ENCODE results near the gene FUBP3.
A peak's percentile ranks its signal among the peaks of the same experiment; 100 is the strongest.
"Not testable (repeated sequence)": the region's sequence is repeated elsewhere in the genome, so short reads cannot be mapped to it uniquely, and the experiment has no call there.

The FUBP3 gene

DNA sequence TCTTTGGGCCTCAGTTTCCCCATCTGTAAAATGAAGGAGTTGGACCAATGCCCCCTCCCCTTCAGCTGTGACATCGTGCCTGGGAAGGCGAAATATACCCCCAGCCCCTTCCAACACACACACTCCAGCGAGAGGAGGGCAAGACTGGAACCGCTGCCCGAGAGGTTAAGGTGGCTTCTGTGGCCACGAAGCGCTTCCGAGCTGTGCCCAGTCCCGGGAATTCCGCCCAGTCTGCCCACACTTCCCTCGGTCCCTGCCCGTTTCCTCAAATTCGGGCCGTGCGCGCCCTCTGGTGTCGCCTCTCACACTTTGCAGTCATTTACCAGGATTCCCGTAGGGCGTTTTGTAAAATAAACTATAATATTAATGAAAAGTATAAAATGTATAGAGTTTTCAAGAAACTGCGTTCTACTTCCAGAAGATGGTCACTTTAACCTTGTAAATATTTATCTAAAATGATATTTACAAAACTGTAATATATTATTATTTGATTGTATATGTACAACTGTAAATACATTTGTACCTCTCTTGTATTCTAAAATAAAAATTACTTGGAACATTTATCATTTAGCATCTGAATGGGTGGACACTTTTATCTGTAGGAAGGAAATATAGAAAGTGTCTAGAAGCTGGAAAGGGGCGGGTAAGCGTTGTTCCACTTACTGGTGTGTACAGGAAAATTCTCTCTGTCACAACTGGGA, 103.2 kb downstream of the FUBP3 start:
- peak overlapping the region; percentile 100 for H3K4me2 ChIP-seq (ENCODE audit: low read length)
- no peak for TF ChIP-seq EZH2phosphoT487 (IDR thresholded peaks at IDR 0.05; ENCODE audit: borderline replicate concordance, low read length)
- TF ChIP-seq, protein P1, sequence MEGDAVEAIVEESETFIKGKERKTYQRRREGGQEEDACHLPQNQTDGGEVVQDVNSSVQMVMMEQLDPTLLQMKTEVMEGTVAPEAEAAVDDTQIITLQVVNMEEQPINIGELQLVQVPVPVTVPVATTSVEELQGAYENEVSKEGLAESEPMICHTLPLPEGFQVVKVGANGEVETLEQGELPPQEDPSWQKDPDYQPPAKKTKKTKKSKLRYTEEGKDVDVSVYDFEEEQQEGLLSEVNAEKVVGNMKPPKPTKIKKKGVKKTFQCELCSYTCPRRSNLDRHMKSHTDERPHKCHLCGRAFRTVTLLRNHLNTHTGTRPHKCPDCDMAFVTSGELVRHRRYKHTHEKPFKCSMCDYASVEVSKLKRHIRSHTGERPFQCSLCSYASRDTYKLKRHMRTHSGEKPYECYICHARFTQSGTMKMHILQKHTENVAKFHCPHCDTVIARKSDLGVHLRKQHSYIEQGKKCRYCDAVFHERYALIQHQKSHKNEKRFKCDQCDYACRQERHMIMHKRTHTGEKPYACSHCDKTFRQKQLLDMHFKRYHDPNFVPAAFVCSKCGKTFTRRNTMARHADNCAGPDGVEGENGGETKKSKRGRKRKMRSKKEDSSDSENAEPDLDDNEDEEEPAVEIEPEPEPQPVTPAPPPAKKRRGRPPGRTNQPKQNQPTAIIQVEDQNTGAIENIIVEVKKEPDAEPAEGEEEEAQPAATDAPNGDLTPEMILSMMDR (IDR thresholded peaks at IDR 0.05; ENCODE audit: low read depth, low read length, poor library complexity, severe bottlenecking), result peak; percentile 72
- no peaks in the 10 kb centered on the region for H3K36me3 ChIP-seq (ENCODE audit: control insufficient read depth, low read length)
- peak overlapping the region; percentile 88 for H3K4me3 ChIP-seq (ENCODE audit: low read length)
- H3F3A ChIP-seq (ENCODE audit: control insufficient read depth, insufficient read depth), result peaks cover 4% of the 10 kb centered on the region; the same call in 1 of the 2 replicates
- peaks cover 13% of the 10 kb centered on the region for H3K4me1 ChIP-seq (ENCODE audit: control insufficient read depth, low read length)
- peaks cover 17% of the 10 kb centered on the region for H3K27me3 ChIP-seq (ENCODE audit: control insufficient read depth, low read length)
- no peaks in the 10 kb centered on the region for H3K9me2 ChIP-seq (replicated peaks; ENCODE audit: control insufficient read depth, low read length)
- no peaks in the 10 kb centered on the region for H4K20me1 ChIP-seq (ENCODE audit: control insufficient read depth, insufficient read depth, low read depth, low read length)
- H3K27ac ChIP-seq (ENCODE audit: low read depth, low read length), result no peak overlapping the region
- no peaks in the 10 kb centered on the region for H3K79me2 ChIP-seq (ENCODE audit: control insufficient read depth, low read length)
- H3K9me3 ChIP-seq (ENCODE audit: control insufficient read depth, insufficient read depth, low read length), result peaks cover 4% of the 10 kb centered on the region; the same call in 1 of the 2 replicates

DNA sequence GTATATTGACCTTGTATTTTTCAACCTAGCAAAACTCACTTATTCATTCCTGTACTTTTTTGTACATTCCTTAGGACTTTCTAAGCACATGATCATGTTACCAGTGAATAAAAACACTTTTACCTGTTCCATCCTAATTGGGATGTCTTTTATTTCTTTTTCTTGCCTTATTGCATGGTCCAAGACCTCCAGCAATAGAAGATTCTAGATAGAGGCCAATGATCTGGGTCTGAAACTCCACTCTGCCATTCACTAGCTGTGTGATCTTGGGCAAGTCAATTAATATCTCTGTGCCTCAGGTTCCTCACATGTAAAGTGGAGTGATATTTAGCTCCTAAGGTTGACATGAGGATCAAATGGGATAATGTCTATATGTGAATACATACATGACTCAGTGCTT, 105.7 kb downstream of the FUBP3 start:
- H3K27me3 ChIP-seq (ENCODE audit: control insufficient read depth, low read length), result peaks cover 18% of the 10 kb centered on the region
- no peaks in the 10 kb centered on the region for H3K9me2 ChIP-seq (replicated peaks; ENCODE audit: control insufficient read depth, low read length)
- no peak overlapping the region for H3K4me3 ChIP-seq (ENCODE audit: low read length)
- no peaks in the 10 kb centered on the region for H3K36me3 ChIP-seq (ENCODE audit: control insufficient read depth, low read length)
- H4K20me1 ChIP-seq (ENCODE audit: control insufficient read depth, insufficient read depth, low read depth, low read length), result no peaks in the 10 kb centered on the region
- no peak overlapping the region for H3K4me2 ChIP-seq (ENCODE audit: low read length)
- H3K4me1 ChIP-seq (ENCODE audit: control insufficient read depth, low read length), result peaks cover 20% of the 10 kb centered on the region
- no peaks in the 10 kb centered on the region for H3K79me2 ChIP-seq (ENCODE audit: control insufficient read depth, low read length)
- peaks cover 4% of the 10 kb centered on the region; the same call in 1 of the 2 replicates for H3K9me3 ChIP-seq (ENCODE audit: control insufficient read depth, insufficient read depth, low read length)
- no peak for TF ChIP-seq EZH2phosphoT487 (IDR thresholded peaks at IDR 0.05; ENCODE audit: borderline replicate concordance, low read length)
- TF ChIP-seq, protein P1 (IDR thresholded peaks at IDR 0.05; ENCODE audit: low read depth, low read length, poor library complexity, severe bottlenecking), result no peak
- H3F3A ChIP-seq (ENCODE audit: control insufficient read depth, insufficient read depth), result peaks cover 4% of the 10 kb centered on the region; the same call in 1 of the 2 replicates
- no peak overlapping the region for H3K27ac ChIP-seq (ENCODE audit: low read depth, low read length)

DNA sequence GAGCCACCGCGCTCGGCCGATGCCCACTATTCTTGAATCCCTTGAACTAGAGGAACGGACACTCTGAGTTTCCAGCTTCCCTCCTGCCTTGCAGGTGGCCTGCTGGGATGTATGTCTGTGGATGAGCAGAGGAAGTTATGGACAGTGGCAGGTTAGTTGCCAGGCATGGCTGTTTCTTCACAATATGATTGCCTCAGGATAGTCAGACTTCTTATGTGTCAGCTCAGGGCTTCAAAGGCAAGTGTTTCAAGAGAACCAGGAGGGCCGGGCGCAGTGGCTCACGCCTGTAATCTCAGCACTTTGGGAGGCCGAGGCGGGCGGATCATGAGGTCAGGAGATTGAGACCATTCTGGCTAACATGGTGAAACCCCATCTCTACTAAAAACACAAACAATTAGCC, 106.6 kb downstream of the FUBP3 start:
- H3K27ac ChIP-seq (ENCODE audit: low read depth, low read length); H3K4me3 ChIP-seq (ENCODE audit: low read length); H4K20me1 ChIP-seq (ENCODE audit: control insufficient read depth, insufficient read depth, low read depth, low read length); H3K9me3 ChIP-seq (ENCODE audit: control insufficient read depth, insufficient read depth, low read length); H3K79me2 ChIP-seq (ENCODE audit: control insufficient read depth, low read length); H3K4me2 ChIP-seq (ENCODE audit: low read length); H3K9me2 ChIP-seq (replicated peaks; ENCODE audit: control insufficient read depth, low read length); H3K36me3 ChIP-seq (ENCODE audit: control insufficient read depth, low read length); H3F3A ChIP-seq (ENCODE audit: control insufficient read depth, insufficient read depth): not testable (repeated sequence)
- H3K27me3 ChIP-seq (ENCODE audit: control insufficient read depth, low read length), result peaks cover 15% of the 10 kb centered on the region
- H3K4me1 ChIP-seq (ENCODE audit: control insufficient read depth, low read length), result peaks cover 20% of the 10 kb centered on the region

DNA sequence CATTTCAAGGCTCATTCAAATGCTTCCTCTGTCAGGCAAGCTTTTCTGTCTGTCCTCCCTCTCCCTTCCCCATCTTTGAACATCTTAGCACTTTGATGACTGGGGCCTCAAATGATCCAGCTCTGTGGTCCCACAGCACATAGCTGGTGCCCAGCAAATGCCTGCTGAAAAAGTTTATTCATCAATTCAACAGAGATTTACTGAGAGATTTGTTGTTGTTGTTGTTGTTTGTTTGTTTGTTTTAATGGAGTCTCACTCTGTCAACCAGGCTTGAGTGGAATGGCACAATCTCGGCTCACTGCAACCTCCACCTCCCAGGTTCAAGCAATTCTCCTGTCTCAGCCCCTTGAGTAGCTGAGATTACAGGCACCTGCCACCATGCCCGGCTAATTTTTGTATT, 108.2 kb downstream of the FUBP3 start:
- no peaks in the 10 kb centered on the region for H4K20me1 ChIP-seq (ENCODE audit: control insufficient read depth, insufficient read depth, low read depth, low read length)
- TF ChIP-seq, protein P1 (IDR thresholded peaks at IDR 0.05; ENCODE audit: low read depth, low read length, poor library complexity, severe bottlenecking), result no peak
- H3K36me3 ChIP-seq (ENCODE audit: control insufficient read depth, low read length), result no peaks in the 10 kb centered on the region
- peaks cover 5% of the 10 kb centered on the region for H3K27me3 ChIP-seq (ENCODE audit: control insufficient read depth, low read length)
- H3K79me2 ChIP-seq (ENCODE audit: control insufficient read depth, low read length), result no peaks in the 10 kb centered on the region
- no peak overlapping the region for H3K4me2 ChIP-seq (ENCODE audit: low read length)
- no peak overlapping the region for H3K27ac ChIP-seq (ENCODE audit: low read depth, low read length)
- H3K9me3 ChIP-seq (ENCODE audit: control insufficient read depth, insufficient read depth, low read length), result peaks cover 10% of the 10 kb centered on the region; the same call in 1 of the 2 replicates
- no peaks in the 10 kb centered on the region for H3K9me2 ChIP-seq (replicated peaks; ENCODE audit: control insufficient read depth, low read length)
- peaks cover 4% of the 10 kb centered on the region; the same call in 1 of the 2 replicates for H3F3A ChIP-seq (ENCODE audit: control insufficient read depth, insufficient read depth)
- peaks cover 9% of the 10 kb centered on the region for H3K4me1 ChIP-seq (ENCODE audit: control insufficient read depth, low read length)
- no peak overlapping the region for H3K4me3 ChIP-seq (ENCODE audit: low read length)

Data from DOHH2 (cell line).